Activated CD4-positive, alpha-beta T cell treated with anti-CD3 and anti-CD28 coated beads, Interleukin-2, amount 10 ng/mL, durations not matched to agents 7 days and 5 days (primary cell): ENCODE results near the gene C17orf113. TPM values are rescaled to one million over a fixed set of nuclear protein-coding genes. Genes with fewer than 3 reads are reported as not detected.

Experiments used
- CTCF ChIA-PET: fragments of 350-600 bp; sonication (Branson Sonifier 250); formaldehyde crosslinking; loops from one replicate; lab custom pipeline; 2021; ENCODE audit warnings: antibody characterized with exemption; lab: Charles Lee
- POLR2A ChIA-PET: fragments of 350-600 bp; sonication (Branson Sonifier 250); formaldehyde crosslinking; loops from one replicate; lab custom pipeline; 2021; ENCODE audit warnings: antibody characterized with exemption; lab: Charles Lee
- DNase-seq: peaks from one replicate; pipeline ENCODE4 v3.0.0-alpha.2; 2020
- H3K27ac Mint-ChIP-seq: one replicate; pipeline ENCODE4 v1.8.0; 2021; ENCODE audit warnings: mild to moderate bottlenecking, moderate library complexity, mixed read lengths
- H3K27me3 Mint-ChIP-seq: one replicate; pipeline ENCODE4 v1.8.0; 2021; ENCODE audit warnings: mixed read lengths
- H3K36me3 Mint-ChIP-seq: one replicate; pipeline ENCODE4 v1.8.0; 2021; ENCODE audit warnings: low read depth, mixed read lengths
- H3K4me1 Mint-ChIP-seq: one replicate; pipeline ENCODE4 v1.8.0; 2021; ENCODE audit warnings: mixed read lengths
- H3K4me3 Mint-ChIP-seq: one replicate; pipeline ENCODE4 v1.8.0; 2021; ENCODE audit warnings: mild to moderate bottlenecking, moderate library complexity, mixed read lengths
- H3K9me3 Mint-ChIP-seq: one replicate; pipeline ENCODE4 v1.8.0; 2021; ENCODE audit warnings: mixed read lengths
- total RNA-seq, 2 experiments: library from RNA; stranded (reverse); gene quantifications; one replicate each; pipeline ENCODE4 v1.2.3, GENCODE V29; 2021

C17orf113 gene
- total RNA-seq, 2 experiments from 2014 or later = 0.04 TPM; not detected in 1

GRCh38 chr17:42051013-42051400 lies 606 bp upstream of the C17orf113 start:
- ChIA-PET POLR2A (no interaction called here), CTCF (interaction anchor here (1.2 to 1.6 kb wide), 3 partner anchors 10 to 13 kb away, joined by 3 to 4 read pairs (median 3); no protein-coding TSS in a partner anchor)
- peak overlapping the region; percentile 46 for H3K4me3 Mint-ChIP-seq
- H3K27ac Mint-ChIP-seq = no peak overlapping the region
- DNase-seq = no peak
- peaks cover 10% of the 10 kb centered on the region for H3K4me1 Mint-ChIP-seq
- no peaks in the 10 kb centered on the region for H3K36me3 Mint-ChIP-seq
- H3K9me3 Mint-ChIP-seq = no peaks in the 10 kb centered on the region
- peaks cover 58% of the 10 kb centered on the region for H3K27me3 Mint-ChIP-seq

- no peak for DNase-seq
- Mint-ChIP-seq H3K4me3 (peak overlapping the region; percentile 53), H3K27ac (no peak overlapping the region), H3K9me3 (no peaks in the 10 kb centered on the region), H3K27me3 (peaks cover 56% of the 10 kb centered on the region), H3K4me1 (peaks cover 10% of the 10 kb centered on the region), H3K36me3 (no peaks in the 10 kb centered on the region)
- ChIA-PET CTCF (interaction anchor here (1.1 kb wide), 1 partner anchor 18 kb away, joined by 3 read pairs; no protein-coding TSS in a partner anchor), POLR2A (interaction anchor here (0.6 kb wide), 1 partner anchor 87 kb away, joined by 3 read pairs; no protein-coding TSS in a partner anchor)
Measured at GRCh38 chr17:42049834-42050392, 488 bp downstream of the C17orf113 start.

GRCh38 chr17:42047343-42047742 lies 3.1 kb downstream of the C17orf113 start:
- no peaks in the 10 kb centered on the region for H3K9me3 Mint-ChIP-seq
- no peak for DNase-seq
- ChIA-PET POLR2A (no interaction called here), CTCF (no interaction called here)
- H3K36me3 Mint-ChIP-seq = no peaks in the 10 kb centered on the region
- H3K27me3 Mint-ChIP-seq = peaks cover 36% of the 10 kb centered on the region
- no peak overlapping the region for H3K4me3 Mint-ChIP-seq
- no peak overlapping the region for H3K27ac Mint-ChIP-seq
- peaks cover 10% of the 10 kb centered on the region for H3K4me1 Mint-ChIP-seq

GRCh38 chr17:42045719-42046118 lies 4.7 kb downstream of the C17orf113 start:
- Mint-ChIP-seq H3K27ac (no peak overlapping the region), H3K27me3 (peaks cover 20% of the 10 kb centered on the region), H3K9me3 (no peaks in the 10 kb centered on the region), H3K36me3 (no peaks in the 10 kb centered on the region), H3K4me1 (peaks cover 6% of the 10 kb centered on the region), H3K4me3 (no peak overlapping the region)
- ChIA-PET POLR2A (no interaction called here), CTCF (interaction anchor here (1.0 to 1.2 kb wide), 3 partner anchors 11 to 73 kb away, joined by 3 to 4 read pairs (median 3); partner anchors contain the start of gene NKIRAS2)
- DNase-seq = no peak

- Mint-ChIP-seq H3K4me1 (no peaks in the 10 kb centered on the region), H3K27me3 (peaks cover 8% of the 10 kb centered on the region), H3K36me3 (no peaks in the 10 kb centered on the region), H3K4me3 (no peak overlapping the region), H3K27ac (no peak overlapping the region), H3K9me3 (no peaks in the 10 kb centered on the region)
- ChIA-PET POLR2A (no interaction called here), CTCF (interaction anchor here (1.5 kb wide), 1 partner anchor 23 kb away, joined by 4 read pairs; no protein-coding TSS in a partner anchor)
- DNase-seq = no peak
Measured at GRCh38 chr17:42042598-42043319, 7.6 kb downstream of the C17orf113 start.

GRCh38 chr17:42041619-42042018 lies 8.8 kb downstream of the C17orf113 start:
- Mint-ChIP-seq H3K4me3 (no peak overlapping the region), H3K36me3 (no peaks in the 10 kb centered on the region), H3K4me1 (no peaks in the 10 kb centered on the region), H3K27me3 (peaks cover 13% of the 10 kb centered on the region), H3K27ac (no peak overlapping the region), H3K9me3 (no peaks in the 10 kb centered on the region)
- CTCF ChIA-PET = interaction anchor here (0.9 to 1.8 kb wide), 4 partner anchors 10 to 59 kb away, joined by 3 to 4 read pairs (median 4); no protein-coding TSS in a partner anchor
- POLR2A ChIA-PET = no interaction called here
- no peak for DNase-seq

GRCh38 chr17:42040818-42041217 lies 9.6 kb downstream of the C17orf113 start:
- Mint-ChIP-seq H3K36me3 (no peaks in the 10 kb centered on the region), H3K9me3 (no peaks in the 10 kb centered on the region), H3K4me1 (no peaks in the 10 kb centered on the region), H3K4me3 (no peak overlapping the region), H3K27me3 (peaks cover 13% of the 10 kb centered on the region), H3K27ac (no peak overlapping the region)
- ChIA-PET CTCF (interaction anchor here (1.4 to 1.8 kb wide), 3 partner anchors 11 to 60 kb away, joined by 3 to 5 read pairs (median 4); no protein-coding TSS in a partner anchor), POLR2A (no interaction called here)
- no peak for DNase-seq

- ChIA-PET CTCF (interaction anchor here (1.0 to 1.8 kb wide), 9 partner anchors 9 to 366 kb away, joined by 3 to 6 read pairs (median 3); partner anchors contain the start of gene NKIRAS2), POLR2A (no interaction called here)
- Mint-ChIP-seq H3K27ac (no peak overlapping the region), H3K27me3 (peaks cover 13% of the 10 kb centered on the region), H3K4me3 (no peak overlapping the region), H3K4me1 (no peaks in the 10 kb centered on the region), H3K36me3 (no peaks in the 10 kb centered on the region), H3K9me3 (no peaks in the 10 kb centered on the region)
- DNase-seq = no peak
Measured at GRCh38 chr17:42039794-42040763, 10.3 kb downstream of the C17orf113 start.

- no peak for DNase-seq
- Mint-ChIP-seq H3K4me3 (no peak overlapping the region), H3K27me3 (peaks cover 13% of the 10 kb centered on the region), H3K9me3 (no peaks in the 10 kb centered on the region), H3K27ac (no peak overlapping the region), H3K4me1 (peaks cover 8% of the 10 kb centered on the region), H3K36me3 (no peaks in the 10 kb centered on the region)
- CTCF ChIA-PET = interaction anchor here (1.1 to 1.8 kb wide), 4 partner anchors 10 to 81 kb away, joined by 3 to 6 read pairs (median 4); no protein-coding TSS in a partner anchor
- POLR2A ChIA-PET = no interaction called here
Measured at GRCh38 chr17:42038221-42038973, 12.0 kb downstream of the C17orf113 start.

- Mint-ChIP-seq H3K27me3 (peaks cover 12% of the 10 kb centered on the region), H3K4me3 (no peak overlapping the region), H3K4me1 (peaks cover 8% of the 10 kb centered on the region), H3K9me3 (no peaks in the 10 kb centered on the region), H3K36me3 (no peaks in the 10 kb centered on the region), H3K27ac (peak overlapping the region; percentile 32)
- POLR2A ChIA-PET = interaction anchor here (0.5 to 0.7 kb wide), 2 partner anchors 153 to 234 kb away, joined by 3 read pairs; no protein-coding TSS in a partner anchor
- peak; percentile 32 for DNase-seq
- CTCF ChIA-PET = interaction anchor here (0.6 to 1.7 kb wide), 7 partner anchors 8 to 331 kb away, joined by 3 to 7 read pairs (median 3); partner anchors contain the start of gene NKIRAS2
Measured at GRCh38 chr17:42034059-42034458, 16.3 kb downstream of the C17orf113 start.

GRCh38 chr17:42031584-42031983 lies 18.8 kb downstream of the C17orf113 start:
- POLR2A ChIA-PET = no interaction called here

More at GRCh38 chr17:42031584-42031983, 18.8 kb downstream of the C17orf113 start:
- Mint-ChIP-seq H3K9me3 (no peaks in the 10 kb centered on the region), H3K4me3 (no peak overlapping the region), H3K36me3 (no peaks in the 10 kb centered on the region), H3K4me1 (peaks cover 15% of the 10 kb centered on the region), H3K27me3 (peaks cover 2% of the 10 kb centered on the region), H3K27ac (no peak overlapping the region)
- no peak for DNase-seq
- CTCF ChIA-PET = interaction anchor here (7.5 kb wide), 1 partner anchor 14 kb away, joined by 53 read pairs; the partner anchor contains the start of genes DNAJC7 and NKIRAS2
